Central memory CD4-positive, alpha-beta T cell (primary cell): ENCODE results near the gene CRYL1.

Experiments
- DNase-seq: peaks from one replicate; pipeline ENCODE4 v3.0.0; 2022

Gene CRYL1

DNA sequence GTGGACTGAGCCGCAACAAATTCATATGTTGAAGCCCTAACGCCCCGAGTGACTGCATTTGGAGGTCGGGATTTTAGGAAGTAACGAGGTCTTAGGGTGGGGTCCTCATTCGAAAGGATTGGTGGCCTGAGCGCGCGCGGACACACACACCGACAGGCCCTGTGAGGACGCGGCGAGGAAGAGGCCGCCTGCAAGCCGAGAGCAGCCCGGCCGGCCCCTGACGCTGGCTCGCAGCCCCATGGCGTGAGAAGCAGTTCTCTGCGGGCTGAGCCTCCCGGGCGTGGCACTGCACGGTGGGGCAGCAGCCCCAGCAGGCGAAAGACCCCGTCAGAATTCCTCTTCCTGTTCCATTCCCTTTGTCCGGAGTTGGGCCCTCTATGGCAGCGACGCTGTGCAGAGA is 131.2 kb downstream of the CRYL1 start:
- DNase-seq, result no peak

DNA sequence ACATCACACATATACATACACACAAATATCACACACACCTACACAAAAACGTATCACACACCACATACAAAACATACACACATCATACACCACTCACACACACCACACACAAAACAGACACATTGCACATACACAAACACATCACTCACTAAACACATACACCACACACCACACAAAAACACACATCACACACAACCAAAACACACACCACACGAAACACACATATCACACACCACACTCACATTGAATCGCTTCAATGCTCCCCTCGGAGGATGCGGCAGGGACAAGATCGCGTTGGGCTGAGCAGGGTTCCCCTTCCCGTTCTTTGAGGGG is 131.5 kb downstream of the CRYL1 start:
- no peak for DNase-seq

DNA sequence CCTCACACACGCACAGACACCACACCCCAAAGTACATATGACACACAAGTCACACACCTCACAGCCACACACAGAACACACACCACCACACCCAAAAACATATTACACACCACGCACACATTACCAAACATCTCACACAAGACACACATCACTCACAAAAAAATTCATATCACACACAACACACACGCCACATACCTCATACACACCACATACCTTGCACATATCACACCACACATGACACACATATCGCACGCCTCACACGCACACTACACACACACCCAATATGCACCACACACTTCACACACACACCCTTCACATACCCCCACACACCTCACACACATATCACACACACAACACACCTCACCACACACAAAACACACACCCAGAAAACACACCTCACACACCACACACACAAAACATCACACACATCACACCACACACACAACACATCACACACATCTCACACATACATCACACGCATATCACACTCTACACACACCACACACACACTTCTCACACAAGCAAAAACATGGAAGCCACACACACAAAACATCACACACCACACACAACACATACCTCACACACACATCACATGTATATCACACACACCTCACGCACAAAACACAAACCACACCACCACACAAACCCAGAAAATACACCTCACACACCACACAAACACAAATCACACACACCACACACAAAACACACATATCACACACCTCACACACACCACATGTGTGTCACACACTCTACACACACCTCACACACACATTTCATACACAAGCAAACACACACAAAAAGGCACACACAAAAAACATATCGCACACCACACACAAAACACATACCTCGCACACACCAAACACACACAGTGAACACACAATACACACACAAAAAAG is 132.1 kb downstream of the CRYL1 start:
- no peak for DNase-seq

DNA sequence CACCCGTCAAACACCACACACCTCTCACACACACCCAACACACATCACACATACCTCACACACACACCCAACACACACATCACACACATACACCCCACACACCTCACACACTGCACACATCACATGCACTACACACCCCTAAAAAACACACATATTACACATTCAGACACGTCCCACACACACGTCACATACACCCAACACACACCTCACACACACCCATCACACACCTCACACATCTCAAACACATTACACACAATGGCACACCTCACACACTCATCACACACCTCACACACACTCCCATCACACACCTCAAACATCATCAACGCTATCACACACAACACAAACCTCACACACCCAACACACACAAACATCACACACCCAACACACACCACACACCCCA is 133.1 kb downstream of the CRYL1 start:
- DNase-seq, result no peak

DNA sequence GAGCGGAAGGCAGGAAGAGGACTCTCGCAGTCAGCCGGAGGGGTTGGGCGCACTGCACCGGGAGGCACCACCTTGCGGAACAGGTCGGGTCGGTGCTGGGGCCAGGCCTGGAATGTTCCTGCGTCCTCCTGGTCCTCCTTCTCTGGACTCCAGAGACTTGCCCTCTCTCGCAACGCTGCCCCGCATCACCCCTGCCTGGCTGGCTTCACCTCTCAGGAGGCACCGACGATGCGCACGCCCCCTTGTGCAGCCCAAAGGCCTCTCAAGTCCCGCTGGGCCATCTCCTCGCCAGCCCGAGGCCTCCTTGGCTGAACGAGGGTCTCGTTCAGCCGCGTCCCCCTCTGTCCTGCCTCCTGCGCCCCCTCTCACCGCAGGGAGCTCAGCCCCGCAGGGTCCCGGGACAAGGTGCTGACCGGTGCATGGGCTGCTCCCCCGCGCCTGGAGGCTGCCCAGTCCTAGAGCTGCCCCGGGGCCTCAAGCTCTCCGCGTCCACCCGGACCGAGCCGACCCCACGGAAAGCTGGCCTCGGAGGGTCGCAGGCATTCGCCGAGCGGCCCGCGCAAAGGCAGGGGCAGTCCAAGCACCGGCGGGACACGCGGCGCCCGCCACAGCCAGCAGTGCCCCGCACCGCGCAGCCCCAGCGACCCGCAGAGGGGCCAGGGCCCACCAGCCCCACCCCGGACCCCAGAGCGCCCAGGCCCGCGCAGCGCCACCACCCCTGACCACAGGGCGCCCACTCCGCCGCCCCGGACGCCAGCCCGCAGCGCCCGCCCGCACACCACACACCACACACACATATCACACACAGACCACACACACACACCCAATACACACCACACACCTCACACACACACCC is 133.8 kb downstream of the CRYL1 start:
- DNase-seq, result no peak

DNA sequence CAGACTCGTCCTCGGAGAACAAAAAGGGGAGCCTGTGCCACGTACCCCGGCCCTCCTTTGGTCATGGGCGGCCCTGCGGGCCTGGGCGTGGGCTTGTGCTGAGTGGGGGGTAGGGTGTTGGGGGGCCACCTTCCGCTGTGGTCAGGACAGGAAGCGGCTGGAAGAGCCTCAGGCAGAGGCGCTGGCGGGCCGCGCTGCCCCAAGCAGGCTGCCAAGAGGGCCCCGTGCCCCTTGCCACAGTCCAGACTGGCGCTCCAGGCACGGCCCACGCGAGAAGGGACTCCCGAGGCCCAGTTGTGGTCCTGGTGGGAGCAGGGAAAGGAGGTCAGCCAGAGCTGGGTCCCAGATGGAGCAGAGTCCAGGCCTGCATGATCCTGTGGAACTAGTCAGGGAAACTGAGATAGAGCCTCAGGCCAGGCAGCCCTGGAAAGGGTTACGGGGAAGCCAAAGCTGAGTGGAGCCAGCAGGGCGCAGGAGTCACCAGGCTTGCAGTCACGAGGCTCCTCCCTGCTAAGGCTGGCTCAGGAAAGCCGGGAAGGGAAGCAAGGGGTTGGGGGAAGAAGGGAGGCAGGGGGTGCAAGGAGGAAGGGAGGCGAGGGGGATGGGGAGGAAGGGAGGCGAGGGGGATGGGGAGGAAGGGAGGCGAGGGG is 135.0 kb downstream of the CRYL1 start:
- DNase-seq, result no peak

DNA sequence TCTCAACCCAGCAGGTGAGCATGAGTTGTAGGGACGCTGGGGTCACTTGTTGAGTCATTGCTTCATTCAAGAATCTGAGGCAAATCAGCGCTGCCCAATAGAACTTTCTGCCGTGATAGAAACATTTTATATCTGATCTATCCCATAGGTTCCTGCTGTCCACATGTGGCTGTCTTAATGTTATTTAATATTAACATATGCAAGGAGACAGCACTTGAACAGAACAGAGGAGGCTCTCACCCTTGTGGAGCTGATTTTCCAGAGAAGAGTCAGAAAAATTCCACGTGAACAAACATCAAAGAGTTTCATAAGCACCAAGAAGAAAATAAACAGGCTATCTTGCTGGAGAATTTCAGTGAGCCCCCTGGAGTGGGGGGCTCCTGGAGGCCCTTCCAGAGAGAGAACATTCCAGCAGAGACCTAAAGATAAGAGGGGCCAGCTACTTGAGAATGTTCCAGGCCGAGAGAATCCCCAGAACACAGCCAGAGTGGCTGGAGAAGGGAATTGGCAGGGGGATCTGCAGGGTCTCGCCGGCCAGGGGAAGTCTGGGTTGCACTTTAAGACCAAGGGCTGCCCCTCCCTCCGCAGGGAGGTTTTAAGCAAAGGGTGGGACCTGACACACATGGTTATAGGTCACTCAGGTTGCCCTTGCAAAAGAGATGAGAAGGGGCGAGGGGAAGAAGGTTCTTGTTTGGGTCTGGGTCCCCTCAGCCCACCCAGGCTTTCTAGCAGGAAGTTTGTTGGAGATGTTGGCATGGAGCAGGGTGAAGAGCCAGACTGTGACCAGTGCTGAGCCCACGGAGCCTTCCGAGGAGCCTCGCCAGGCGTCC is 135.7 kb downstream of the CRYL1 start:
- no peak for DNase-seq

DNA sequence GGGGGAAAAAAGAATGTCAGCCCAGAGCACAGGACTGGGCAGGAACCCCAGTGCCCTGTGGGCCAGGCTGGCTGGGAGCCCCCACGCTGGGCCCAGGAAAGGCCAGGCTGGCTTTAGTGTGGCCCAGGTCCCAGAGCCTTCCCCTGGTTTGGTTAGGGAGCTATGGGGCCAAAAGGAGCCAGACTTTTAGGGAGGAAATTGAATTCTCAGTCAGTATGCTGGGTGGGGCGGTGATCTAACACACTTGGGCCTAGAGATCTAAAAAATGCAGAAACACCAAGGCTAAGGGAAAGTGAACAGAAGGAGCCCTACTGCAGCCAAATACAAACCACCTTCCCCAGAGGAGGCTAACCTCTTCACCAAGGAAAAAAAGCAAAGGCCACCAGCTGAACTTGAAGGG is 137.5 kb downstream of the CRYL1 start:
- DNase-seq, result no peak

DNA sequence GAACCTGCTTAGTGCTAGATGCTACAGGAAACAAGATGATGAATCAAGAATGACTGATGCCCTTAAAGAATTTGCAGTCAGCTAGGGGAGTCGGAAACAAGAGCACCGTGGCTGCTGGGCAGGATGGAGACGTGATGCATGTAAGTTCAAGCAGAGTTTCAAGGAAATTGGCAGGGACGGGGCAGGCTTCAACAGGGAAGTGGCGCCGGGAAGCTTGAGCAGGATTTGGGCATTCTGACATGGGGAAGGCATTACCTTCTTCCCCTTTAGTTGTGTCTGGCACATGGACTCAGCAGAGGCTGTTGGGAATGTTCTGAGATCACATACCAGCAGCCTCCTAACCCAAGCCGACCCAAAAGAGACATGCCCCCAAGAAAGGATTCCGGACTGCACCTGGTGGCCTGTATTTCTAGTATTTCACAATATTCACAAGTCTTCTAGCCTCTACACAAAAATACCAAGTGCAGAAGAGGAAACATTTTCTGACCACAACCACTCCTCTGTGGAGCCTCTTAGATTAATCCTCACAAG is 138.2 kb downstream of the CRYL1 start:
- no peak for DNase-seq

DNA sequence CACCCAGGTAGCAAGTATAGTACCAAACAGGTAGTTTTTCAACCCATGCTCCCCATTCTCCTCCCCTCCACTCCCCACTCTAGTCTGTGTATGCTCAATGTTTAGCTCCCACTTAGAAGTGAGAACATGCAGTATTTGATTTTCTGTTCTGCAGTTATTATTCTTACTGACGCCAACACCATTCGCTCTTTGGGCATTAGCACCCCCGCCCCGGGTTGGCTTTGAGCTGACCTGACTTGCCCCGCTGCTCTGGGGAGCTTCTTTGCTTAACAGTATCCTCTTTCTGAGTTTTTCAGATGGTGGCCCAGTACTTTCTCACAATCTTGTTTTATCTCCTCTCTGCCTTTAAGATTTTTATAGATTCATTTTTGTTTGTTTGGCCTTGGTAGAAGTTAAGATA is 138.7 kb downstream of the CRYL1 start:
- DNase-seq, result no peak

DNA sequence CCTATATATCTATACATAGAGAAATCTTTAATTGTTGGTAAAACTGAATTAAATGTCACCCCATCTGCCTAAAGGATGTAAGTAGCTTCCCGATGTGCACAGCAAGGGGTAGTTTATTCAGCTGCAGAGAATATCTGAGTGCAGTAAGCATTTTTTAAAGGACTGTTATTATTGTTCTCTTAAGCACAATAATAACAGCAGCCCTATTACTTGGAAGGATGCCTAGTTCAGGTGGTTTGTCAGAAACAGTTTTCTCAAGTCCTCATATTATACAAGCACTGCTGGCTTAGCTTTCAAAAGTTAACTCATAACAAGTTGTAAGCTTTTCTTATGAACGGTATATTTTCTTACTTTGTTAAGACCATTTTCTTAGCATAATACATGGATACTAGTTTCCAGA is 142.6 kb downstream of the CRYL1 start:
- no peak for DNase-seq

DNA sequence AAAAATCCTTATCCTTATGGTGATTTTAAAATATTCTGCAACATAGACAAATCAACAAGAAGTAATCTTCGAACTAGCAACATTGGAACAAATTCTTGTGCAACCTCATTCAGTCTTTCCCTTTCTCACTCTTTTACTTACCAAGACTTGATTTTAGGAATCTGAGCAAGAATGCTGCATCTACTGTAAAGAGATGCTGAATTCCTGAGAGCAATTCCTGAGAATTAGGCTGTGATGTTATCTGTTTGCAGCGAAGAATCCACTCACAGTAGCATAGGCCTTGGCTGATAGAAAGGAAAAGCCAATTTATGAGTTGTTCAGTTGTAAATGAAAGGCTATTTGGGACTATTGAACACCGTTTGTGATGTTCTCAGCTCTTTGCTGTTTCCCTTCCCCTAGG is 144.3 kb downstream of the CRYL1 start:
- no peak for DNase-seq

DNA sequence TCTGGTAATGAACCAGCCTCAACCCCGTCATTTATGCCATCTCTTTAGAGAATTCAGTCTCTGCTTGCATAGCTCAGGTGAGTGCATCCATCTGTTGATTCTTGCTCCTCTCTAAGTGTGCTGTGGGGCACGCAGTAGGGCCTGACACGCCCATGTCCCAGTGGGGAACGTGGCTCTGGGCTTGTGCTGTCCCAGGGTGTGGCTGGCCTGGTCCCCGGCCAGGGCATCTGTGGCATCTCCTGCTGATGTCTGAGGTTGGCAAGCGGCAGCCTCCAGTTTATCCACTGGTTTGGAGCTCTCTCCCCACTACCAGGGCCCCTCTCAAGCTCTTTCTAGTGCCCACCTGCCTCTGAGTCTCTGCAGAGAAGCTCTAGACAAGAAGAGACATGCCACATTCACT is 146.9 kb downstream of the CRYL1 start:
- DNase-seq, result no peak

DNA sequence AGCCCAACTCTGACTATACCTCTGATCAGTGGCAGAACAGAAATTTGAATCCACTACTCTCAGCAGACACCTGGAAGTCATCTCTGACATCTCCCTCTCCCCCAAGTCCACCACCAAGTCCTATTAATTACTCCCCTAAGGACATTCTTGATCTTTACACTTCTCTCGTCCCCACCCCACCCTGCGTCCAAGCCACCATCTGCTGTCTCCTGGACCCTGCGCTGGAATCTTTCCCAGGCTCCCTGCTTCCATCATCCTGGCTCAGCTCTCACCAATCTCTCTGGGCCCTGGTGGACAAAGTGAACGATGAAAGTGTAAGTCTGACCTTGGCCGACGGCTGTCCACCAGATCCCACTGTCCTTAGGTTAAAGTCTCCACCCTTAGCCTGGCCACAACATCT is 147.9 kb downstream of the CRYL1 start:
- no peak for DNase-seq

DNA sequence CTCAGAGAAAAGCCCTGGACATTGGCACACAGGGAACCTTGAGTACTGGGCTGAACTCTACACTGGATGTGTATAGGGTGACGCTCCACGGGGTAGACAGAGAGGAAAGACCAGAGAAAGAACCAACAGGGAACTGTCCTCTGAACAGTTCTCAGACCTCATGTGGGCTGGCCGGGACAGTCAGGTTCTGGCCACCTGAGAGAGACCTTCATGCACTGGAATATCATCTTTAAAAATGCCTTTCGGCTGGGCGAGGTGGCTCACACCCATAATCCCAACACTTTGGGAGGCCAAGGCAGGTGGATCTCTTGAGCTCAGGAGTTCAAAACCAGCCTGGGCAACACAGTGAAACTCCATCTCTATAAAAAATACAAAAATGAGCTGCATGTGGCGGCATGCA is 149.8 kb downstream of the CRYL1 start:
- no peak for DNase-seq

DNA sequence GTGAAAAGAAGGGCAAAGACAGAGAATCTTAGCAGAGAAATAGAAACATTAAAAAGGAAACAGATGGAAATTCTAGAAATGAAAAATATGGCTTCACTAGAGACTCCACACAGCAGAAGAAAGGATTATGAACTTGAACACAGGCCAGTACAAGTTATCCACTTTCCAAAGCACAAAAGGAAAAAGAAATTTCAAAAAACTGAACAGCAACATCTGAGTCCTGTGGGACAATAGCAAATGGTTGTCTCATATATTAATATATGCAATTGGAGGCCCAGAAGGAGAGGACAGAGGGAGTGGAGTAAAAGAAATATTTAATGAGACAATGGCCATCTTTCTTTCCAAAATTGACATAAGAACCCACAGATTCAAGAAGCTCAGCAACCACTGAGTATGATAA is 151.8 kb downstream of the CRYL1 start:
- no peak for DNase-seq

DNA sequence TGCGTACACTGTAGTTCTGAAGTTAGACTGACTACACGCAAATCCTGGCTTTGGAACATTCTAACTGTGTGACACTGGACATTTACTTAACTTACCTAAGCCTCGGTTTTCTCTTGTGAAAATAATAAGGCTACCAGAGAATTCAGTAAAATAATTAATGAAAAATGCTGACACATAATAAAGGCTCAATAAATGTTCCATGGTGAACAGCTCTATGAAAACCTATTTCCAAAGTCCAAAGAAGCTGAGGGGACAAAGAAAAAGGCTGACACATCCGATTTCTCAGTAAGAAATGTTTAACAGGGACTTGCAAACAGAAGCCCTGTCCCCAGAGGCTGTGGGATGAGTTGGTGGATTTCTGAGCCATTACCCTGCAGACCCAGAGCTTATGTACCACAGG is 153.8 kb downstream of the CRYL1 start:
- no peak for DNase-seq

DNA sequence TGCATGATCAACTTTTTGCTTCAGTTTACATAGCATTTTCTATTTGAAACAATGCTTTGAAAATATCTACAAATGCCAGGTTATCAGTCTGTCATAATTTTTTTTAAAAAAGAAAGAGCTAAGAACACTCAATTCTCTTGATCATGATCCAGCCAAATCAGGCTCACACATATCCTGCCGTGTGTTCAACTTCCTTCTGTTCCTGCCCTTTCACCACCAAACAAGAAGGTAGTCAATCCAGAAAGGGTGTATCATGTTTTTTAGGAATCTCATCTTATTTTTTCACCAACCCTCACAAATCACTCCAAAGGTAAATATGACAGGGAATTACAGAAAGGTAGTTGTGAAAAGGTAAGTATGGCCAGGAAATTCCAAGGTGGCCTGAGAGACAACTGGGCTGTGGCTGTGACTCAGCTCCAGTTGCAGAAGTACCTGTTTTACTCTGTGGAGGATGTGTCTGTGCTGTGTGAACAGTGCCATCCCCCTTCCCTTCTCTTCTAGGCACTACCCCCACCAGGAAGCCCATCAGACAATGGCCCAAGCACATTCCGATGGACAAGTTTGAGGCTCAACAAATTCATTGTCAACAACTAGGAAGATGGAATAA is 154.7 kb downstream of the CRYL1 start:
- no peak for DNase-seq

DNA sequence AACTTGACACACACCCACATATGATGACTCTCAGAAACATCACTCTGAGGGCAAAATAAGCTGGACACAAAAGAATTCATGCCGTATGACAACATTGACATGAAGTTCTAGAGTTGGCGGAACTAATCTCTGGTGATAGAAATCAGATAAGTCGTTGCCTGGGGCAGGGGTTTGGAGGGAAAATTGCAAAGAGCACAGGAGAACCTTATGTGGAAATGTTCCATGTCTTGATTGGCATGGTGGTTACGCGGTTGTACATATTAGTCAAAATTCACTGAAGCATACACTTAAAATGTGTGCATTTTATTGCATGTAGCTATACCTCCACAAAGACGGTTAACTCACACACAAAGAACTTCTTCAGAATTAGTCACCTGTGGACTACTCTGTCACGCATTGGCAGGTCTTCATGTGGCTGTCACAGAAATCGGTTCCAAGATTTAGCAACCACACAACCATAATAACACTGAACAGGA is 155.7 kb downstream of the CRYL1 start:
- DNase-seq, result no peak

DNA sequence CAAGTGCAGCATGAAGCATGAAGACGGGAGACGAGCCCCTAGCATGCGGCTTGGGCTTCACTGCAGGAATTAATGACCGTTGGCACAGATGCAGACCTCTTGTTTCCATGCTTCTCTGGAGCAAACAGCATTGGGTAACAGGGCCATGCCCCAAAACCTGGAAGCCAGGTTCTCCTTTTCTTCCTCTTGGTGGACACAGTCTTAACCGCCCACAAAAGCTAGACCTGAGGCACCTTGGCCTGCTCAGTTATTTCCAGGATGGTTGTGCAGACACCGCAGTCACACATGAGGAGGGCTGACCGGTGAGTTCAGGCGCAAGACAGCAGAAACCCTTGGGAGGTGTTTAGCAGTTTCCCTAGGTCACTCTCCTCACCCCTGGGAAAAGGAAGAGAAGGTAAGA is 159.6 kb downstream of the CRYL1 start:
- DNase-seq, result no peak

DNA sequence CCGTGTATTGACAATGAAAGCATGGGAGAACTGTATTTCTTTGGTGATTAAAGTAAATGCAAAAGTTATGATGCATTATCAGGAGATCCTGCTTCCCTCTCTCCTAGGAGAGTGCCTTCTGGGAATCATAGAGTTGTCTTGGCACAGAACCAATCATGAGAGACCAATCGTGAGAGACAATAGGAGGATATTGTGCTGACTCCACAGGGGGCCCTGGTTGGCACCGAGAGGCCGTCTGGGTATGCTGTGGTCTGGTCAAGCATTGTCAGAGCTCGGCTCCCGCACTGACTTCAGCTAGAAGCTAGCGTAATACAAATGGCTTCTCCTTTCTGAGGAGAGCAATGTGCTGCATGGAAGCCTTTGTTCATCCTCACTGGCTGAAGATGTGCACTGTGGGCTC is 162.1 kb downstream of the CRYL1 start:
- no peak for DNase-seq

DNA sequence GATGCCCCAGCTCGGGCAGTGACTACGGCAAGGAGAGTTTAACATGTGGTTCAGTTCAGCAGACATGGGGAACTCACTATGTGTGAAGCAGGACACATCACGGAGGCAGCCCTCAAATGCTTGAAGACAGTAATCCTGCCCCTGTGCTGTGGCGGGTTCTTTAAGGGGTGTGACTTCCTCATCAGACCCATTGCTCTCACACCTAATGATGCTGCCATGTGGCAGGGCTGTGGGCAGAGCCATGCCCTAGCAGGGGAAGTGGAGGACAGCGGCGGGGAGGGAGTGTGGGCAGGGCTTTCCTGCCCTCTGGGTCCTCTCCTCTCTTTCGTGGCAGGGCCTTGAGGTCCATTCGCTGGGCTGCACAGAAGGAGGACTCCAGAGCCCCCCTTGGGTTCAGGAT is 162.5 kb downstream of the CRYL1 start:
- no peak for DNase-seq
